Spleen (tissue), 7 donors: ENCODE results near the gene EMX2.

ENCODE experiments used
- CTCF ChIP-seq, 11 experiments: fragments of 200-600 bp in 7 of 11; fragments of 450-650 bp in 4 of 11; sonication (generic) in 4 of 11; IDR thresholded peaks in 8 of 11; conservative IDR thresholded peaks in 3 of 11; 1 replicate in 7 of 11; 2 replicates in 4 of 11; pipeline versions ENCODE4 v1.4.0 to v1.8.0; 2016 to 2021; ENCODE audit warnings: antibody characterized with exemption in 11 of 11, inconsistent platforms in 4 of 11, mild to moderate bottlenecking in 1 of 11
- POLR2A ChIP-seq, 3 donors: fragments of 450-650 bp; IDR thresholded peaks; one replicate each; pipeline ENCODE4 v1.5.1; 2017; ENCODE audit warnings: antibody characterized with exemption in 3 of 3, mild to moderate bottlenecking in 1 of 3
- POLR2AphosphoS5 ChIP-seq, 3 donors: sonication (generic); formaldehyde crosslinking; IDR thresholded peaks; one replicate each; pipeline ENCODE4 v1.5.1; 2017; ENCODE audit warnings: antibody characterized with exemption in 3 of 3
- donor health status: DM: no; HTN: no; CAD: no; lungs with moderate emphysema.
- donor health status: DM: no; HTN: no; CAD: no.
- donor health status: DM: no; HTN: no; CAD: no.

GRCh38 chr10:117542706-117543224, at the start of gene EMX2:
- TF ChIP-seq POLR2A (IDR thresholded peaks at IDR 0.05) (no peak), CTCF (IDR thresholded peaks at IDR 0.05 in 8 of 11, conservative IDR thresholded peaks at IDR 0.05 in 3 of 11) (no peak), POLR2AphosphoS5 (IDR thresholded peaks at IDR 0.05) (no peak)
